Neural progenitor cell (in vitro differentiated cells): ENCODE results near the gene TACO1. TPM values are rescaled to one million over a fixed set of nuclear protein-coding genes. Genes with fewer than 3 reads are reported as not detected.

ENCODE experiments used
- DNase-seq: peaks from one replicate; pipeline ENCODE4 v3.0.0-alpha.2; 2016; ENCODE audit warnings: low spot score
- H2AFZ ChIP-seq: fragments of 200-600 bp; sonication (generic); replicated peaks from 2 replicates; pipeline ENCODE4 v1.6.1; 2016; ENCODE audit warnings: antibody characterized with exemption
- H3F3A ChIP-seq: fragments of 200-600 bp; sonication (generic); 2 replicates; pipeline ENCODE4 v1.6.1; 2016; ENCODE audit warnings: antibody characterized with exemption, low read depth
- H3K27ac ChIP-seq: fragments of 200-600 bp; sonication (generic); 2 replicates; pipeline ENCODE4 v1.5.1; 2016; ENCODE audit warnings: mild to moderate bottlenecking
- H3K27me3 ChIP-seq: fragments of 200-600 bp; sonication (generic); 2 replicates; pipeline ENCODE4 v1.6.1; 2016; ENCODE audit warnings: mild to moderate bottlenecking, moderate library complexity
- H3K36me3 ChIP-seq: fragments of 200-600 bp; sonication (generic); 2 replicates; pipeline ENCODE4 v1.5.1; 2016
- H3K4me1 ChIP-seq: fragments of 200-600 bp; sonication (generic); 2 replicates; pipeline ENCODE4 v1.6.1; 2016; ENCODE audit warnings: mixed run types
- H3K4me2 ChIP-seq: fragments of 200-600 bp; sonication (generic); 2 replicates; pipeline ENCODE4 v1.6.1; 2016
- H3K4me3 ChIP-seq: fragments of 200-600 bp; sonication (generic); 2 replicates; pipeline ENCODE4 v1.5.1; 2016
- H3K79me2 ChIP-seq: fragments of 200-600 bp; sonication (generic); 2 replicates; pipeline ENCODE4 v1.6.1; 2016; ENCODE audit warnings: low read depth
- H3K9ac ChIP-seq: fragments of 200-600 bp; sonication (generic); 2 replicates; pipeline ENCODE4 v1.6.1; 2016
- H3K9me3 ChIP-seq: fragments of 200-600 bp; sonication (generic); 2 replicates; pipeline ENCODE4 v1.5.1; 2016; ENCODE audit warnings: low read depth
- H4K20me1 ChIP-seq: fragments of 200-600 bp; sonication (generic); 2 replicates; pipeline ENCODE4 v1.6.1; 2016; ENCODE audit warnings: low read depth
- H3K27ac Mint-ChIP-seq: 3 replicates; pipeline ENCODE4 v1.8.0; 2021; ENCODE audit warnings: mixed read lengths
- H3K27me3 Mint-ChIP-seq: 2 replicates; pipeline ENCODE4 v1.8.0; 2022; ENCODE audit warnings: low read depth, mild to moderate bottlenecking, inconsistent platforms, moderate library complexity, mixed read lengths; ENCODE audit not compliant: insufficient read depth
- H3K36me3 Mint-ChIP-seq: 3 replicates; pipeline ENCODE4 v1.8.0; 2021; ENCODE audit warnings: mixed read lengths
- H3K4me1 Mint-ChIP-seq: 3 replicates; pipeline ENCODE4 v1.8.0; 2021; ENCODE audit warnings: mixed read lengths
- H3K4me3 Mint-ChIP-seq: 3 replicates; pipeline ENCODE4 v1.8.0; 2021; ENCODE audit warnings: mild to moderate bottlenecking, moderate library complexity, mixed read lengths
- H3K9me3 Mint-ChIP-seq: 3 replicates; pipeline ENCODE4 v1.8.0; 2020; ENCODE audit warnings: mixed read lengths
- EZH2 ChIP-seq: fragments of 200-600 bp; sonication (generic); IDR thresholded peaks from 2 replicates; pipeline ENCODE4 v1.6.1; 2017; ENCODE audit warnings: antibody characterized with exemption, mild to moderate bottlenecking, moderate library complexity
- EZH2phosphoT487 ChIP-seq: fragments of 200-600 bp; sonication (generic); IDR thresholded peaks from 2 replicates; pipeline ENCODE4 v1.6.1; 2017; ENCODE audit warnings: antibody characterized with exemption
- small RNA-seq: library from RNA; depleted of rRNA; stranded (forward); fragments of <200 nt; gene quantifications from one replicate; pipeline ENCODE3, GENCODE V24; 2015
- total RNA-seq: library from RNA; depleted of rRNA; stranded (reverse); fragments of >200 nt; gene quantifications from 2 replicates; pipeline ENCODE4 v1.2.3, GENCODE V29; 2015; ENCODE audit warnings: low replicate concordance
- TF ChIP-seq, protein P1 (sequence below): fragments of 200-600 bp; sonication (generic); IDR thresholded peaks from 2 replicates; pipeline ENCODE4 v1.5.1; 2017; ENCODE audit warnings: antibody characterized with exemption, mild to moderate bottlenecking

The TACO1 gene
- total RNA-seq, 1 donor from 2014 or later, result 18.3 TPM

DNA sequence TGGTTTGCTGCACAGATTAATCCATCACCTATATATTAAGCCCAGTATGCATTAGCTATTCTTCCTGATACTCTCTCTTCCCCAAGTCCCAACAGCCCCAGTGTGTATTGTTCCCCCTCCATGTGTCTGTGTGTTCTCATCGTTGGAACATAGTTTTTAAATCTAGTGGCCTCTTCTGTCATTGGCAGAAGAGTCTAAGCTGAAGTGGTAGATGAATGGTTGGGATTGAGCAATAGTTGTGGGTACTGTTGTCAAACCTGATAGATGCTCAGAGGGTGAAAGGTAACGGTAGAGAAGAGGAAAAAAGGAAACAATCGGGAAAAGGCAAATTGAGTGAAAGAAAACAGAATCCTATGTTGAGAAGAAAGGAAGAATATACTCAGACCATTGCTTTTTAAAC is 51.4 kb downstream of the TACO1 start:
- Histone ChIP-seq H3K4me2 (no peak overlapping the region), H3K36me3 (no peaks in the 10 kb centered on the region), H3K4me1 (peaks cover 7% of the 10 kb centered on the region), H3K9me3 (no peaks in the 10 kb centered on the region), H3K79me2 (no peaks in the 10 kb centered on the region), H3F3A (peaks cover 7% of the 10 kb centered on the region), H3K4me3 (no peak overlapping the region), H3K9ac (no peak overlapping the region), H2AFZ (no peak overlapping the region), H3K27ac (no peak overlapping the region), H4K20me1 (no peaks in the 10 kb centered on the region), H3K27me3 (no peaks in the 10 kb centered on the region)
- DNase-seq, result no peak
- Mint-ChIP-seq H3K9me3 (no peaks in the 10 kb centered on the region), H3K27me3 (peaks cover 2% of the 10 kb centered on the region), H3K27ac (no peak overlapping the region), H3K4me1 (peaks cover 2% of the 10 kb centered on the region), H3K4me3 (no peak overlapping the region), H3K36me3 (peaks cover 9% of the 10 kb centered on the region)
- no peak for TF ChIP-seq EZH2
- TF ChIP-seq, protein P1, sequence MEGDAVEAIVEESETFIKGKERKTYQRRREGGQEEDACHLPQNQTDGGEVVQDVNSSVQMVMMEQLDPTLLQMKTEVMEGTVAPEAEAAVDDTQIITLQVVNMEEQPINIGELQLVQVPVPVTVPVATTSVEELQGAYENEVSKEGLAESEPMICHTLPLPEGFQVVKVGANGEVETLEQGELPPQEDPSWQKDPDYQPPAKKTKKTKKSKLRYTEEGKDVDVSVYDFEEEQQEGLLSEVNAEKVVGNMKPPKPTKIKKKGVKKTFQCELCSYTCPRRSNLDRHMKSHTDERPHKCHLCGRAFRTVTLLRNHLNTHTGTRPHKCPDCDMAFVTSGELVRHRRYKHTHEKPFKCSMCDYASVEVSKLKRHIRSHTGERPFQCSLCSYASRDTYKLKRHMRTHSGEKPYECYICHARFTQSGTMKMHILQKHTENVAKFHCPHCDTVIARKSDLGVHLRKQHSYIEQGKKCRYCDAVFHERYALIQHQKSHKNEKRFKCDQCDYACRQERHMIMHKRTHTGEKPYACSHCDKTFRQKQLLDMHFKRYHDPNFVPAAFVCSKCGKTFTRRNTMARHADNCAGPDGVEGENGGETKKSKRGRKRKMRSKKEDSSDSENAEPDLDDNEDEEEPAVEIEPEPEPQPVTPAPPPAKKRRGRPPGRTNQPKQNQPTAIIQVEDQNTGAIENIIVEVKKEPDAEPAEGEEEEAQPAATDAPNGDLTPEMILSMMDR, result no peak
- TF ChIP-seq EZH2phosphoT487, result no peak

DNA sequence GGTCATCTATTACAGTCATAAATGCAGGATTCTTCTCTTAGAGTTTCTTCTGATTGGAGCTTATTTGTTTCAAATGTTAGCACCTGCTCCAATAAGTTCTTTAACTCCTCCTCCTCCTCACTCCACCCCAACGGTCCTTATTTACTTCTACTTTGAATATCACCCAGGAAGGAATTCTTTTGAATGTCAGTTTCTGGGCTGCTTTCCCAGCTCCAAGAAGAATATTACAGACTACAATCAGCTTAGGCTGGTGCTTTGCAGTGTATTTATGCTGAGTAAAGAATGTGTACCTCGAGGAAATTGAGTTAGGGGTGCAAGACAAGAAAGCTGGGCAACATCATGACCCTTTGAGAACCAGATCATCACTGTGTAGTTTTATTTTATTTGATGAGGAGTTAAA is 52.4 kb downstream of the TACO1 start:
- Histone ChIP-seq H4K20me1 (no peaks in the 10 kb centered on the region), H3K36me3 (no peaks in the 10 kb centered on the region), H3K9ac (no peak overlapping the region), H3F3A (peaks cover under 1% of the 10 kb centered on the region), H3K27ac (no peak overlapping the region), H3K27me3 (no peaks in the 10 kb centered on the region), H3K4me3 (no peak overlapping the region), H3K9me3 (no peaks in the 10 kb centered on the region), H3K4me1 (peaks cover under 1% of the 10 kb centered on the region), H2AFZ (no peak overlapping the region), H3K79me2 (no peaks in the 10 kb centered on the region), H3K4me2 (no peak overlapping the region)
- DNase-seq, result no peak
- no peak overlapping the region for H3K4me3 Mint-ChIP-seq
- no peak overlapping the region for H3K27ac Mint-ChIP-seq
- peaks cover 7% of the 10 kb centered on the region for H3K4me1 Mint-ChIP-seq
- H3K27me3 Mint-ChIP-seq, result peaks cover 2% of the 10 kb centered on the region
- no peaks in the 10 kb centered on the region for H3K9me3 Mint-ChIP-seq
- peaks cover 12% of the 10 kb centered on the region for H3K36me3 Mint-ChIP-seq
- TF ChIP-seq, protein P1, result no peak
- TF ChIP-seq EZH2phosphoT487, result no peak
- no peak for TF ChIP-seq EZH2

DNA sequence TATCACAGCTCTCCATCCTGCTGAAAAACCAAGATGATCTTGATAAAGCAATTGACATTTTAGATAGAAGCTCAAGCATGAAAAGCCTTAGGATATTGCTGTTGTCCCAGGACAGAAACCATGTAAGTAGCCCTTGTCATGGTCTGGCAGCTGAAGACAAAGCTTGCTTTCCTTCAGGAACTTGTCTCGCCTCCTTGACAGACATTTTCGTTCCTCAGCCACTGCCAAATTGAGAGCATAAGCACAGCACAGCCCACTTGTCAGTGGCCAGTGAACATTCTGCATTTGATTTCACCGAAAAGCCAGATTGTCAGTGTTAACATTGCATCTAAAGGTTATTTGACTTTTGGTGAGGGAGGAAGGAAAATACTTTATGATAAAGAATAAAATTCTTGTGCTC is 57.1 kb downstream of the TACO1 start:
- peaks cover 4% of the 10 kb centered on the region for H3F3A ChIP-seq
- H3K27ac ChIP-seq, result no peak overlapping the region
- Mint-ChIP-seq H3K4me3 (no peak overlapping the region), H3K4me1 (peaks cover 7% of the 10 kb centered on the region), H3K27ac (no peak overlapping the region), H3K9me3 (no peaks in the 10 kb centered on the region), H3K27me3 (peaks cover 2% of the 10 kb centered on the region), H3K36me3 (peaks cover 21% of the 10 kb centered on the region)
- no peak for DNase-seq
- H3K9ac ChIP-seq, result no peak overlapping the region
- H3K9me3 ChIP-seq, result no peaks in the 10 kb centered on the region
- H3K4me3 ChIP-seq, result no peak overlapping the region
- TF ChIP-seq, protein P1, result no peak
- TF ChIP-seq EZH2phosphoT487 (no peak), EZH2 (no peak)
- no peaks in the 10 kb centered on the region for H3K27me3 ChIP-seq
- no peak overlapping the region for H3K4me2 ChIP-seq
- no peaks in the 10 kb centered on the region for H4K20me1 ChIP-seq
- H3K4me1 ChIP-seq, result no peaks in the 10 kb centered on the region
- H3K79me2 ChIP-seq, result no peaks in the 10 kb centered on the region
- H3K36me3 ChIP-seq, result no peaks in the 10 kb centered on the region
- no peak overlapping the region for H2AFZ ChIP-seq

Small RNA genes lying within 50 kb of the gene (small RNA-seq; reads per million reads assigned to genes)
- gene RNU6-288P, result not detected

Other genes with a start within 250 kb of the TACO1 start
- 4.2 and 7.7 TPM in 2 replicates for gene CYB561, start 154.6 kb upstream of the TACO1 start, total RNA-seq
- gene ACE, start 123.8 kb upstream of the TACO1 start, total RNA-seq, result 0.22 TPM in 1 of 2 replicates, not detected in the other
- gene KCNH6, start 77.5 kb upstream of the TACO1 start, total RNA-seq, result 0.03 TPM in 1 of 2 replicates, not detected in the other
- gene DCAF7, start 50.4 kb upstream of the TACO1 start, total RNA-seq, result 56.5 and 70.6 TPM in 2 replicates
- 21.6 and 28.8 TPM in 2 replicates for gene MAP3K3, start 21.5 kb downstream of the TACO1 start, total RNA-seq
- 7.0 and 36.9 TPM in 2 replicates for gene LIMD2, start 99.2 kb downstream of the TACO1 start, total RNA-seq
- gene STRADA, start 140.9 kb downstream of the TACO1 start, total RNA-seq, result 46.6 and 69.6 TPM in 2 replicates
- gene CCDC47, start 172.7 kb downstream of the TACO1 start, total RNA-seq, result 49.2 and 60.8 TPM in 2 replicates
- 87.4 and 104 TPM in 2 replicates for gene DDX42, start 173.3 kb downstream of the TACO1 start, total RNA-seq
- 49.6 and 69.7 TPM in 2 replicates for gene PSMC5, start 226.5 kb downstream of the TACO1 start, total RNA-seq
- 21.8 and 44.3 TPM in 2 replicates for gene FTSJ3, start 226.8 kb downstream of the TACO1 start, total RNA-seq
- 80.7 and 100 TPM in 2 replicates for gene SMARCD2, start 241.8 kb downstream of the TACO1 start, total RNA-seq